ENCODE measurements around the gene ANKRD24.

DNA sequence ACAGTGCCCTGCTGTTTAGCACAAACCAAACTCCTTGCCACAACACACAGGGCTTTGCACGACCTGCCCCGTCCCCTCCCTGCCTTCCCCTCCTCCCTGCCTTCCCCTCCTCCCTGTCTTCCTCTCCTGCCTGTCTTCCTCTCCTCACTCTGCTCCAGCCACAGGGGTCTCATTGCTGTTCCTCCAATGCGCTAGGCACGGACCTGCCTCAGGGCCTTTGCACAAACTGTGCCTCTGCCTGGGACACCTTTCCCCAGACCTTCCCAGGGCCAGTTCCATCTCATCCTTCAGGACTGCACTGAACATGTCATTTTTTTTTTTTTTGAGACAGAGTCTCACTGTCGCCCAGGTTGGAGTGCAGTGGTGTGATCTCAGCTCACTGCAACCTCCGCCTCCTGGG lies 30.9 kb upstream of the ANKRD24 start:
- TF ChIP-seq, protein P1, sequence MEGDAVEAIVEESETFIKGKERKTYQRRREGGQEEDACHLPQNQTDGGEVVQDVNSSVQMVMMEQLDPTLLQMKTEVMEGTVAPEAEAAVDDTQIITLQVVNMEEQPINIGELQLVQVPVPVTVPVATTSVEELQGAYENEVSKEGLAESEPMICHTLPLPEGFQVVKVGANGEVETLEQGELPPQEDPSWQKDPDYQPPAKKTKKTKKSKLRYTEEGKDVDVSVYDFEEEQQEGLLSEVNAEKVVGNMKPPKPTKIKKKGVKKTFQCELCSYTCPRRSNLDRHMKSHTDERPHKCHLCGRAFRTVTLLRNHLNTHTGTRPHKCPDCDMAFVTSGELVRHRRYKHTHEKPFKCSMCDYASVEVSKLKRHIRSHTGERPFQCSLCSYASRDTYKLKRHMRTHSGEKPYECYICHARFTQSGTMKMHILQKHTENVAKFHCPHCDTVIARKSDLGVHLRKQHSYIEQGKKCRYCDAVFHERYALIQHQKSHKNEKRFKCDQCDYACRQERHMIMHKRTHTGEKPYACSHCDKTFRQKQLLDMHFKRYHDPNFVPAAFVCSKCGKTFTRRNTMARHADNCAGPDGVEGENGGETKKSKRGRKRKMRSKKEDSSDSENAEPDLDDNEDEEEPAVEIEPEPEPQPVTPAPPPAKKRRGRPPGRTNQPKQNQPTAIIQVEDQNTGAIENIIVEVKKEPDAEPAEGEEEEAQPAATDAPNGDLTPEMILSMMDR (conservative IDR thresholded peaks at IDR 0.05; ENCODE audit: low read depth in 2 of 2) = no peak
- TF ChIP-seq EZH2phosphoT487 (IDR thresholded peaks at IDR 0.05; ENCODE audit: unreplicated experiment) (no peak), EZH2 (IDR thresholded peaks at IDR 0.05; ENCODE audit: low read depth, unreplicated experiment) (no peak), POLR2AphosphoS5 (IDR thresholded peaks at IDR 0.05; ENCODE audit: low read depth) (no peak), REST (IDR thresholded peaks at IDR 0.05; ENCODE audit: unreplicated experiment) (no peak), CREB1 (CRISPR knock-in tag; IDR thresholded peaks at IDR 0.05; ENCODE audit: low read depth) (no peak), ZNF331 (CRISPR knock-in tag; IDR thresholded peaks at IDR 0.05; ENCODE audit: low read depth) (no peak), JUNB (IDR thresholded peaks at IDR 0.05; ENCODE audit: unreplicated experiment) (no peak), ZNF114 (CRISPR knock-in tag; IDR thresholded peaks at IDR 0.05) (no peak), ETS1 (IDR thresholded peaks at IDR 0.05) (no peak), STAT1 (IDR thresholded peaks at IDR 0.05; ENCODE audit: unreplicated experiment) (no peak), NANOG (IDR thresholded peaks at IDR 0.05; ENCODE audit: borderline replicate concordance) (no peak)
- TF ChIP-seq, protein P2, sequence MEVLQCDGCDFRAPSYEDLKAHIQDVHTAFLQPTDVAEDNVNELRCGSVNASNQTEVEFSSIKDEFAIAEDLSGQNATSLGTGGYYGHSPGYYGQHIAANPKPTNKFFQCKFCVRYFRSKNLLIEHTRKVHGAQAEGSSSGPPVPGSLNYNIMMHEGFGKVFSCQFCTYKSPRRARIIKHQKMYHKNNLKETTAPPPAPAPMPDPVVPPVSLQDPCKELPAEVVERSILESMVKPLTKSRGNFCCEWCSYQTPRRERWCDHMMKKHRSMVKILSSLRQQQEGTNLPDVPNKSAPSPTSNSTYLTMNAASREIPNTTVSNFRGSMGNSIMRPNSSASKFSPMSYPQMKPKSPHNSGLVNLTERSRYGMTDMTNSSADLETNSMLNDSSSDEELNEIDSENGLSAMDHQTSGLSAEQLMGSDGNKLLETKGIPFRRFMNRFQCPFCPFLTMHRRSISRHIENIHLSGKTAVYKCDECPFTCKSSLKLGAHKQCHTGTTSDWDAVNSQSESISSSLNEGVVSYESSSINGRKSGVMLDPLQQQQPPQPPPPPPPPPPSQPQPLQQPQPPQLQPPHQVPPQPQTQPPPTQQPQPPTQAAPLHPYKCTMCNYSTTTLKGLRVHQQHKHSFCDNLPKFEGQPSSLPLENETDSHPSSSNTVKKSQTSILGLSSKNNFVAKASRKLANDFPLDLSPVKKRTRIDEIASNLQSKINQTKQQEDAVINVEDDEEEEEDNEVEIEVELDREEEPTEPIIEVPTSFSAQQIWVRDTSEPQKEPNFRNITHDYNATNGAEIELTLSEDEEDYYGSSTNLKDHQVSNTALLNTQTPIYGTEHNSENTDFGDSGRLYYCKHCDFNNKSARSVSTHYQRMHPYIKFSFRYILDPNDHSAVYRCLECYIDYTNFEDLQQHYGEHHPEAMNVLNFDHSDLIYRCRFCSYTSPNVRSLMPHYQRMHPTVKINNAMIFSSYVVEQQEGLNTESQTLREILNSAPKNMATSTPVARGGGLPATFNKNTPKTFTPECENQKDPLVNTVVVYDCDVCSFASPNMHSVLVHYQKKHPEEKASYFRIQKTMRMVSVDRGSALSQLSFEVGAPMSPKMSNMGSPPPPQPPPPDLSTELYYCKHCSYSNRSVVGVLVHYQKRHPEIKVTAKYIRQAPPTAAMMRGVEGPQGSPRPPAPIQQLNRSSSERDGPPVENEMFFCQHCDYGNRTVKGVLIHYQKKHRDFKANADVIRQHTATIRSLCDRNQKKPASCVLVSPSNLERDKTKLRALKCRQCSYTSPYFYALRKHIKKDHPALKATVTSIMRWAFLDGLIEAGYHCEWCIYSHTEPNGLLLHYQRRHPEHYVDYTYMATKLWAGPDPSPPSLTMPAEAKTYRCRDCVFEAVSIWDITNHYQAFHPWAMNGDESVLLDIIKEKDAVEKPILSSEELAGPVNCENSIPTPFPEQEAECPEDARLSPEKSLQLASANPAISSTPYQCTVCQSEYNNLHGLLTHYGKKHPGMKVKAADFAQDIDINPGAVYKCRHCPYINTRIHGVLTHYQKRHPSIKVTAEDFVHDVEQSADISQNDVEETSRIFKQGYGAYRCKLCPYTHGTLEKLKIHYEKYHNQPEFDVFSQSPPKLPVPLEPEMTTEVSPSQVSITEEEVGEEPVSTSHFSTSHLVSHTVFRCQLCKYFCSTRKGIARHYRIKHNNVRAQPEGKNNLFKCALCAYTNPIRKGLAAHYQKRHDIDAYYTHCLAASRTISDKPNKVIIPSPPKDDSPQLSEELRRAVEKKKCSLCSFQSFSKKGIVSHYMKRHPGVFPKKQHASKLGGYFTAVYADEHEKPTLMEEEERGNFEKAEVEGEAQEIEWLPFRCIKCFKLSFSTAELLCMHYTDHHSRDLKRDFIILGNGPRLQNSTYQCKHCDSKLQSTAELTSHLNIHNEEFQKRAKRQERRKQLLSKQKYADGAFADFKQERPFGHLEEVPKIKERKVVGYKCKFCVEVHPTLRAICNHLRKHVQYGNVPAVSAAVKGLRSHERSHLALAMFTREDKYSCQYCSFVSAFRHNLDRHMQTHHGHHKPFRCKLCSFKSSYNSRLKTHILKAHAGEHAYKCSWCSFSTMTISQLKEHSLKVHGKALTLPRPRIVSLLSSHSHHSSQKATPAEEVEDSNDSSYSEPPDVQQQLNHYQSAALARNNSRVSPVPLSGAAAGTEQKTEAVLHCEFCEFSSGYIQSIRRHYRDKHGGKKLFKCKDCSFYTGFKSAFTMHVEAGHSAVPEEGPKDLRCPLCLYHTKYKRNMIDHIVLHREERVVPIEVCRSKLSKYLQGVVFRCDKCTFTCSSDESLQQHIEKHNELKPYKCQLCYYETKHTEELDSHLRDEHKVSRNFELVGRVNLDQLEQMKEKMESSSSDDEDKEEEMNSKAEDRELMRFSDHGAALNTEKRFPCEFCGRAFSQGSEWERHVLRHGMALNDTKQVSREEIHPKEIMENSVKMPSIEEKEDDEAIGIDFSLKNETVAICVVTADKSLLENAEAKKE (CRISPR knock-in tag; IDR thresholded peaks at IDR 0.05) = no peak
